Measurements from ENCODE around the gene TNFSF10. TPM values are rescaled to one million over a fixed set of nuclear protein-coding genes. Genes with fewer than 3 reads are reported as not detected.

The TNFSF10 gene
- total RNA-seq, 6 experiments from 2014 or later = 12.9 to 57.6 (median 40.0) TPM

DNA sequence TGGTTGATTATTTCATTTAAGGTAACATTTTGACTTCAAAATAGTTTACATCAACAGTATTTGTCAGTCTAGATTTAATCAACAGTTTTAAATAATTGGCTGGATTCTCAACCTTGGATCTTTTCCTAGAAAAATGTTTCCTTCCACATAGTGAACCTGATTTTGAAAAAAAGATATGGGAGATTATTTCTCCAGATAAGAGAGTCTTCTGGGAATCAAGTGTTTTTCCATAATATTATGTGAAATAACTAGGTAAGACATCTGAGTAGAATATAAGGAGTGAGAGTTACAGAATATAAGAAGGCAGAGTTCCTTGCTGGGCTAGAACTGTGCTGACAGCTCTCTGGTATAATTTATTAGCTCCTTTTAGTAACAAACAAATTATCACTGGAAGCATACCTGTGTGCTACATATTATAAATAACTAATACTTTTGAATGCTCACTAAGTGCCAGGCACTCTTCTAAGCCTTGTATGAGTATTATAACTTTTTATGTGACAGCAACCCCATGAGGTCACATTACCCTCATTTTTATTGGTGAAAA lies 18.8 kb upstream of the TNFSF10 start:
- H3K4me1 ChIP-seq = peaks cover 0 to 38% (median 8%) of the 10 kb centered on the region in 4 donors
- intact Hi-C loops (cut with DNase I) = no loop called here
- H3K36me3 ChIP-seq = no peaks in the 10 kb centered on the region
- ATAC-seq (no peak), DNase-seq (no peak)
- H3K27ac ChIP-seq = peak overlapping the region; percentile 37 to 79 (median 66)
- no peaks in the 10 kb centered on the region for H3K9me3 ChIP-seq
- TF ChIP-seq POLR2A (IDR thresholded peaks at IDR 0.05) = no peak
- TF ChIP-seq, protein P1, sequence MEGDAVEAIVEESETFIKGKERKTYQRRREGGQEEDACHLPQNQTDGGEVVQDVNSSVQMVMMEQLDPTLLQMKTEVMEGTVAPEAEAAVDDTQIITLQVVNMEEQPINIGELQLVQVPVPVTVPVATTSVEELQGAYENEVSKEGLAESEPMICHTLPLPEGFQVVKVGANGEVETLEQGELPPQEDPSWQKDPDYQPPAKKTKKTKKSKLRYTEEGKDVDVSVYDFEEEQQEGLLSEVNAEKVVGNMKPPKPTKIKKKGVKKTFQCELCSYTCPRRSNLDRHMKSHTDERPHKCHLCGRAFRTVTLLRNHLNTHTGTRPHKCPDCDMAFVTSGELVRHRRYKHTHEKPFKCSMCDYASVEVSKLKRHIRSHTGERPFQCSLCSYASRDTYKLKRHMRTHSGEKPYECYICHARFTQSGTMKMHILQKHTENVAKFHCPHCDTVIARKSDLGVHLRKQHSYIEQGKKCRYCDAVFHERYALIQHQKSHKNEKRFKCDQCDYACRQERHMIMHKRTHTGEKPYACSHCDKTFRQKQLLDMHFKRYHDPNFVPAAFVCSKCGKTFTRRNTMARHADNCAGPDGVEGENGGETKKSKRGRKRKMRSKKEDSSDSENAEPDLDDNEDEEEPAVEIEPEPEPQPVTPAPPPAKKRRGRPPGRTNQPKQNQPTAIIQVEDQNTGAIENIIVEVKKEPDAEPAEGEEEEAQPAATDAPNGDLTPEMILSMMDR (IDR thresholded peaks at IDR 0.05) = no peak
- H3K4me3 ChIP-seq = no peak overlapping the region
- H3K27me3 ChIP-seq = no peaks in the 10 kb centered on the region

DNA sequence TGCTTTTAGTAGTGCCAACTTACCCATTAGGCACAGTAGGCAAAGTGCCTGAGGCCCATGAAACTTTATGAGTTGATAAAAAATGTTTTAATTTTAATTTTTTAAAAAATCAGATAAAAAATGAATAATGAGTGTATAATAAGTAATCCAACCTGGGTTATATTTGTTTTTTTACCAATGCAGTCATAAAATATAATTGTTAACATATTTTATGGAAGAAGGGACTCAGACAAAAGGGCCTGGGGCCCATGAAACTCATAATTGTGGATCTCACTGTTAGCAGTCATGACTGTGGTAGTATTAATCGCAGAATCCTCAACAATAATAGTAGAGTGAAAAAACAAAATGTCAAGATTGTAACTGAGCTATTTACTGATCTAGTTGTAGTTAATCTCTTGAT lies 16.8 kb upstream of the TNFSF10 start:
- H3K27me3 ChIP-seq = no peaks in the 10 kb centered on the region
- no peak for TF ChIP-seq POLR2A (IDR thresholded peaks at IDR 0.05)
- WGBS (ENCODE audit: insufficient coverage, low coverage, low lambda C conversion rate, missing lambda C conversion rate) = 96% methylated on average over 1 of the region's 1 CpG
- no peak overlapping the region for H3K27ac ChIP-seq
- ATAC-seq = no peak
- intact Hi-C loops (cut with DNase I) = no loop called here
- no peaks in the 10 kb centered on the region for H3K9me3 ChIP-seq
- H3K36me3 ChIP-seq = no peaks in the 10 kb centered on the region
- peaks cover 0 to 31% (median 8%) of the 10 kb centered on the region in 4 donors for H3K4me1 ChIP-seq
- no peak for DNase-seq
- no peak overlapping the region for H3K4me3 ChIP-seq

DNA sequence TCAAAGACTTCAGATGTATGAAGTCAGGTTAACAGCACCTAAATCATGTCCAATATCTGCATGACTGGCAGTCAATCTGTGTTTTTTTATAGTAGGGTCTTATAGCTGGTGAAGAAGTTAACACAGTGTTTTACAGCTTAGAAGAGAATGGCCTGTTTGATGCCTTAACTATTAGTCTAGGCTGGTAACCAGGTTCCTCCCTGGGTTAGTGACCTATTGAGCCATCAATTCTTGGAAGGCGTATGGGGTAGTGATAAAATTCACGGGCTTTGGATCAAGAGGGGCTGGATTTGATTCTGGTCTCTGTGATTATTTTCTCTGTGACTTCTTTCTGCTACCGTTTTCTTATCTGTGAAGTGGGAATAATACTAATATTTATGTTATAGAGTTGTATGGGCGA lies 16.0 kb upstream of the TNFSF10 start:
- peaks cover 0 to 31% (median 8%) of the 10 kb centered on the region in 4 donors for H3K4me1 ChIP-seq
- ATAC-seq (peak; percentile 36 to 57 (median 56)), DNase-seq (no peak)
- H3K27ac ChIP-seq = peak overlapping the region in 2 of 3 donors; percentile 8 to 9
- no peaks in the 10 kb centered on the region for H3K9me3 ChIP-seq
- intact Hi-C loops (cut with DNase I) = no loop called here
- WGBS (ENCODE audit: insufficient coverage, low coverage, low lambda C conversion rate, missing lambda C conversion rate) = 44% methylated on average over 4 of the region's 4 CpGs
- no peak overlapping the region for H3K4me3 ChIP-seq
- no peaks in the 10 kb centered on the region for H3K36me3 ChIP-seq
- H3K27me3 ChIP-seq = no peaks in the 10 kb centered on the region
- TF ChIP-seq, protein P1 (IDR thresholded peaks at IDR 0.05) = no peak
- TF ChIP-seq POLR2A (IDR thresholded peaks at IDR 0.05) = no peak

DNA sequence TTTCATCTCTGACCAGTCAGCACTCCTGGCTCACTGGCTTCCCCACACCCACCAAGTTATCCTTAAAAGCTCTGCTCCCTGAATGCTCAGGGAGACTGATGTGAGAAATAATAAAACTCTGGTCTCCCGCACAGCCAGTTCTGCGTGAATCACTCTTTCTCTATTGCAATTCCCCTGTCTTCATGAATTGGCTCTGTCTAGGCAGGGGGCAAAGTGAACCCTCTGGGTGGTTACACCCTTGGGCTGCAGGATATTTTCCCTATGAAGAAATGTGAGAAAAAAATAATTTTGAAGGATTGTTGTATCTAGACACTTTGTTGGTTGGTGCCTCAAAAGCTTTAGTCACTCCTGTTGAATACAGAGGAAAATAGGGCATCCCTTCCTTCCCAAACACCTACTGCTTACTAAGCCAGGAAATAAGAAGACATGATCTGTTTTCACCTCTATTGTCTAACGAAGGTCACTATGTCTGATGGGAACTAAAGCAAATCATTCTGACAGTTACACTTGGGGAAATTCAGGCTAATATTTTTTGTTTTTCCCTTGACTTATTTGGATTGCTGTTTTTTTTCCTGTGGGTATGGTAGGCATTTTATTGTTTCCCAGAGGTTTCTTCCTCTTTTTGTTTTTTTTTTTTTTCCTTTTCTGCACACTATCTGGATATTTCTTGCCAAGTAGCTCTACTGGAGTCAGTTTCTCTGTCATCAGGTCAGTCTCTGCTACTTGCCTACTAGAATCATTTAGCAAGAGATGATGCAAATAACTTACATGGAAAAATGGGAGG lies 15.3 kb upstream of the TNFSF10 start:
- H3K9me3 ChIP-seq = no peaks in the 10 kb centered on the region
- no peaks in the 10 kb centered on the region for H3K27me3 ChIP-seq
- H3K36me3 ChIP-seq = no peaks in the 10 kb centered on the region
- no peak overlapping the region for H3K4me3 ChIP-seq
- TF ChIP-seq POLR2A (IDR thresholded peaks at IDR 0.05) = no peak
- TF ChIP-seq, protein P1 (IDR thresholded peaks at IDR 0.05) = no peak
- WGBS (ENCODE audit: insufficient coverage, low coverage, low lambda C conversion rate, missing lambda C conversion rate) = 85% methylated on average over 3 of the region's 3 CpGs
- DNase-seq (no peak), ATAC-seq (peak in 1 of 4 donors; percentile 7)
- intact Hi-C loops (cut with DNase I) = no loop called here
- H3K4me1 ChIP-seq = peaks cover 0 to 26% (median 8%) of the 10 kb centered on the region in 4 donors
- H3K27ac ChIP-seq = peak overlapping the region in 2 of 3 donors; percentile 8 to 9

DNA sequence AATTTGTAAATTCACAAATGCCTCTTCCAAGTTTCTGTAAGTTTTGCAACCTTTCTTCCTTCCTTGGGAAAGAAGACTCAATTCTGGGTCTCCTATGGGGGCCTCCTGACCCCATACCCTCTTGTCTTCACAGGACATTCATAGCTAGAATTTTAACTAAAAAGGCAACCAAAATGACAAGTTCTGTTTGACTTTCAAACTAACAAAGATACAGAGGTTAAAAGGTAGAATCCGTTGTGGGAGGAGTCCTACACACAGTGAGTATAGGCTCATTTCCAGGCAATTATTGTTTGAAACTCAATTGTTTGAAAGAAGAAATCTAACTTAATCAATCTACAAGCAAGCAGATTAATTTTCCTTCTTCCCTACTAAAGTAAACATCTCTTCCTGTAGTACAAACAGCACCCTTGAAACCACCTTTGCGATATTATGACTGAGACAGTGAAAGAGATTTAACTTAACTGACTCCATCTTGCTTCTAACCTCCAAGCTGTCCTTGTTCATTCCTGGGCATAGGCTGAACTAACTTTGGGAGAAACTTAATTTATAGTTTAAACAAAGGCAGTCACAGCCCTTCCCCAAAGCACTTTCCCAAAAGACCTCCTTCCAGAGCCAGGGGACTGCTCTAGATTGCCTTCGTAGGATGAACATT lies 14.4 kb upstream of the TNFSF10 start:
- TF ChIP-seq, protein P1 (IDR thresholded peaks at IDR 0.05) = no peak
- TF ChIP-seq POLR2A (IDR thresholded peaks at IDR 0.05) = no peak
- Histone ChIP-seq H3K27ac (peak overlapping the region in 1 of 3 donors; percentile 15), H3K4me3 (no peak overlapping the region), H3K36me3 (no peaks in the 10 kb centered on the region), H3K4me1 (peaks cover 0 to 26% (median 6%) of the 10 kb centered on the region in 4 donors), H3K9me3 (no peaks in the 10 kb centered on the region), H3K27me3 (no peaks in the 10 kb centered on the region)
- intact Hi-C loops (cut with DNase I) = no loop called here
- WGBS (ENCODE audit: insufficient coverage, low coverage, low lambda C conversion rate, missing lambda C conversion rate) = 57% methylated on average over 3 of the region's 3 CpGs
- ATAC-seq (peak in 1 of 4 donors; percentile 6), DNase-seq (no peak)
